A549 (cell line): ENCODE measurements around the gene CD109.

Experiments
- CEBPB ChIP-seq, 2 experiments: fragments of >200 bp in 1 of 2; sonication (Bioruptor Twin) in 1 of 2; formaldehyde crosslinking in 1 of 2; IDR thresholded peaks; 2 replicates each; pipeline ENCODE4 v1.6.1; 2012 to 2016
- CHD4 ChIP-seq: fragments of 200-600 bp; sonication (generic); IDR thresholded peaks from 2 replicates; pipeline ENCODE4 v1.6.1; 2016; ENCODE audit warnings: antibody characterized with exemption, mild to moderate bottlenecking, borderline replicate concordance
- CTCF ChIP-seq: fragments of >200 bp; sonication (Bioruptor Twin); formaldehyde crosslinking; IDR thresholded peaks from 3 replicates; pipeline ENCODE4 v1.5.1; 2016
- EP300 ChIP-seq, 2 experiments: fragments of >200 bp; sonication (Bioruptor Twin); formaldehyde crosslinking; IDR thresholded peaks; 2 replicates in 1 of 2; 3 replicates in 1 of 2; pipeline ENCODE4 v1.6.1; 2016 to 2017
- HDAC2 ChIP-seq: fragments of 200-600 bp; sonication (generic); IDR thresholded peaks from 2 replicates; pipeline ENCODE4 v1.6.1; 2016
- MAFK ChIP-seq: fragments of 450-650 bp; IDR thresholded peaks from 2 replicates; pipeline ENCODE4 v1.6.1; 2014; ENCODE audit not compliant: partially characterized antibody
- MYC ChIP-seq: IDR thresholded peaks from 2 replicates; pipeline ENCODE4 v1.6.1; 2012; ENCODE audit warnings: mild to moderate bottlenecking, inconsistent platforms, low read length, improper control_type of control experiment, borderline replicate concordance
- POLR2A ChIP-seq: IDR thresholded peaks from 2 replicates; pipeline ENCODE4 v1.6.1; 2012; ENCODE audit warnings: mild to moderate bottlenecking, low read length
- REST ChIP-seq: fragments of 200-600 bp; sonication (generic); IDR thresholded peaks from 2 replicates; pipeline ENCODE4 v1.6.1; 2016; ENCODE audit warnings: antibody characterized with exemption, mild to moderate bottlenecking, moderate library complexity
- ZNF302 ChIP-seq: fragments of 250-450 bp; sonication (Bioruptor Pico); IDR thresholded peaks from 2 replicates; pipeline ENCODE4 v1.9.0; 2021; ENCODE audit warnings: inconsistent platforms, mild to moderate bottlenecking, moderate library complexity
- TF ChIP-seq, protein P1 (sequence below): IDR thresholded peaks from 2 replicates; pipeline ENCODE4 v1.6.1; 2012

- no peak for TF ChIP-seq CHD4
- no peak for TF ChIP-seq MYC
- TF ChIP-seq POLR2A = no peak
- no peak for TF ChIP-seq HDAC2
- TF ChIP-seq MAFK = no peak
- no peak for TF ChIP-seq CTCF
- no peak for TF ChIP-seq REST
- TF ChIP-seq EP300 (IDR thresholded peaks at IDR 0.05) = no peak
- TF ChIP-seq, protein P1, sequence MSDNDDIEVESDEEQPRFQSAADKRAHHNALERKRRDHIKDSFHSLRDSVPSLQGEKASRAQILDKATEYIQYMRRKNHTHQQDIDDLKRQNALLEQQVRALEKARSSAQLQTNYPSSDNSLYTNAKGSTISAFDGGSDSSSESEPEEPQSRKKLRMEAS = no peak
- TF ChIP-seq CEBPB (IDR thresholded peaks at IDR 0.05) = no peak
- no peak for TF ChIP-seq ZNF302 (CRISPR knock-in tag)
These were observed 46.4 kb downstream of the CD109 start for GRCh38 chr6:73742433-73742832.
